SU-DHL-6 (cell line): ENCODE data around the gene PPP4R3C.
"Not testable (repeated sequence)": the region's sequence is repeated elsewhere in the genome, so short reads cannot be mapped to it uniquely, and the experiment has no call there.

ENCODE experiments used
- H2AFZ ChIP-seq: fragments of 200-600 bp; sonication (generic); 2 replicates; pipeline ENCODE4 v1.6.1; 2014; ENCODE audit warnings: low read depth, mild to moderate bottlenecking, moderate library complexity, mixed read lengths, antibody characterized with exemption, low read length; ENCODE audit not compliant: severe bottlenecking
- H3F3A ChIP-seq: fragments of 200-600 bp; shearing (Covaris generic); 2 replicates; pipeline ENCODE4 v1.6.0; 2016; ENCODE audit warnings: antibody characterized with exemption, mild to moderate bottlenecking; ENCODE audit not compliant: insufficient read depth
- H3K27ac ChIP-seq: fragments of 200-600 bp; sonication (generic); 2 replicates; pipeline ENCODE4 v1.5.1; 2016; ENCODE audit warnings: low read depth, mild to moderate bottlenecking, low read length, moderate library complexity, mixed read lengths
- H3K27me3 ChIP-seq: fragments of 200-600 bp; sonication (generic), shearing (Covaris generic); 2 replicates; pipeline ENCODE4 v1.6.0; 2014; ENCODE audit warnings: mild to moderate bottlenecking, low read length
- H3K36me3 ChIP-seq: fragments of 200-600 bp; sonication (generic); 2 replicates; pipeline ENCODE4 v1.6.1; 2014; ENCODE audit warnings: mild to moderate bottlenecking, low read length, mixed read lengths
- H3K4me2 ChIP-seq: fragments of 300-600, 200-600 bp; shearing (Covaris generic), sonication (generic); 2 replicates; pipeline ENCODE4 v1.6.0; 2014; ENCODE audit warnings: low read length, low read depth, mild to moderate bottlenecking; ENCODE audit not compliant: poor library complexity, severe bottlenecking
- H3K4me3 ChIP-seq: fragments of 200-600 bp; sonication (generic); 2 replicates; pipeline ENCODE4 v1.5.1; 2014; ENCODE audit warnings: antibody characterized with exemption, low read length, mild to moderate bottlenecking, mixed read lengths; ENCODE audit not compliant: insufficient read depth, poor library complexity, severe bottlenecking
- H3K79me2 ChIP-seq: fragments of 200-600 bp; sonication (generic); 2 replicates; pipeline ENCODE4 v1.6.1; 2014; ENCODE audit warnings: mild to moderate bottlenecking, low read length, moderate library complexity; ENCODE audit not compliant: insufficient read depth
- H3K9ac ChIP-seq: fragments of 200-600 bp; sonication (generic); 2 replicates; pipeline ENCODE4 v1.7.0; 2014; ENCODE audit warnings: mild to moderate bottlenecking, low read length
- H3K9me2 ChIP-seq: fragments of 200-600 bp; sonication (generic); replicated peaks from 2 replicates; pipeline ENCODE4 v1.6.1; 2014; ENCODE audit warnings: low read length; ENCODE audit not compliant: insufficient read depth
- H3K9me3 ChIP-seq: fragments of 200-600 bp; sonication (generic); 2 replicates; pipeline ENCODE4 v1.6.1; 2014; ENCODE audit warnings: low read length, mixed read lengths; ENCODE audit not compliant: insufficient read depth
- H4K20me1 ChIP-seq: fragments of 200-600 bp; sonication (generic); 2 replicates; pipeline ENCODE4 v1.6.1; 2014; ENCODE audit warnings: low read depth, mild to moderate bottlenecking, antibody characterized with exemption, low read length, moderate library complexity, mixed read lengths
- CTCF ChIP-seq: fragments of 200-600 bp; sonication (generic); IDR thresholded peaks from one replicate; pipeline ENCODE4 v1.5.1; 2017; ENCODE audit warnings: antibody characterized with exemption, mild to moderate bottlenecking, low read length, moderate library complexity; ENCODE audit not compliant: insufficient read depth, poor library complexity, severe bottlenecking
- EZH2phosphoT487 ChIP-seq: fragments of 200-600 bp; sonication (generic), shearing (Covaris generic); conservative IDR thresholded peaks from 2 replicates; pipeline ENCODE4 v1.6.1; 2018; ENCODE audit warnings: mild to moderate bottlenecking, antibody characterized with exemption, low read length, moderate library complexity, mixed read lengths

The PPP4R3C gene

GRCh38 chrX:27446423-27446822 is 16.7 kb downstream of the PPP4R3C start:
- Histone ChIP-seq H3K9me3 (no peaks in the 10 kb centered on the region), H4K20me1 (no peaks in the 10 kb centered on the region), H3K4me2 (no peak overlapping the region), H3K36me3 (no peaks in the 10 kb centered on the region), H3K4me3 (no peak overlapping the region), H3K27me3 (no peaks in the 10 kb centered on the region), H3K27ac (no peak overlapping the region), H2AFZ (no peak overlapping the region), H3K9ac (no peak overlapping the region), H3F3A (no peaks in the 10 kb centered on the region), H3K9me2 (no peaks in the 10 kb centered on the region), H3K79me2 (no peaks in the 10 kb centered on the region)
- TF ChIP-seq EZH2phosphoT487, result no peak
- TF ChIP-seq CTCF, result no peak

GRCh38 chrX:27445438-27445837 is 17.7 kb downstream of the PPP4R3C start:
- Histone ChIP-seq H4K20me1 (no peaks in the 10 kb centered on the region), H3K9me3 (no peaks in the 10 kb centered on the region), H2AFZ (no peak overlapping the region), H3K36me3 (no peaks in the 10 kb centered on the region), H3K9me2 (no peaks in the 10 kb centered on the region), H3K79me2 (no peaks in the 10 kb centered on the region), H3K9ac (no peak overlapping the region), H3K27me3 (no peaks in the 10 kb centered on the region), H3K4me2 (no peak overlapping the region), H3K27ac (no peak overlapping the region), H3F3A (no peaks in the 10 kb centered on the region), H3K4me3 (no peak overlapping the region)
- TF ChIP-seq EZH2phosphoT487 (no peak), CTCF (no peak)

GRCh38 chrX:27444093-27444908 is 18.8 kb downstream of the PPP4R3C start:
- Histone ChIP-seq H3K36me3 (no peaks in the 10 kb centered on the region), H3K27me3 (no peaks in the 10 kb centered on the region), H3K4me2 (no peak overlapping the region), H3K9ac (no peak overlapping the region), H3K27ac (no peak overlapping the region), H3K79me2 (no peaks in the 10 kb centered on the region), H2AFZ (no peak overlapping the region), H4K20me1 (no peaks in the 10 kb centered on the region), H3F3A (no peaks in the 10 kb centered on the region), H3K9me2 (no peaks in the 10 kb centered on the region), H3K4me3 (no peak overlapping the region), H3K9me3 (no peaks in the 10 kb centered on the region)
- no peak for TF ChIP-seq CTCF
- TF ChIP-seq EZH2phosphoT487, result no peak

GRCh38 chrX:27442392-27442791 is 20.7 kb downstream of the PPP4R3C start:
- not testable (repeated sequence) for H3K9me2 ChIP-seq, H3K27ac ChIP-seq, H3K27me3 ChIP-seq, H3K36me3 ChIP-seq, H4K20me1 ChIP-seq, H2AFZ ChIP-seq, H3K9ac ChIP-seq, H3K9me3 ChIP-seq, H3K4me2 ChIP-seq, H3F3A ChIP-seq, H3K79me2 ChIP-seq, H3K4me3 ChIP-seq
